Muscle layer of duodenum (tissue), 2 donors: ENCODE measurements around the gene HIGD1A.

Experiments
- H3K27ac ChIP-seq: one replicate; pipeline ENCODE4 v1.7.0; 2013; ENCODE audit warnings: mild to moderate bottlenecking, low read length
- H3K27me3 ChIP-seq: one replicate; pipeline ENCODE4 v1.7.0; 2013; ENCODE audit warnings: low read depth, mild to moderate bottlenecking, control low read depth, low read length
- H3K36me3 ChIP-seq, 2 donors: one replicate each; pipeline ENCODE4 v1.7.0; 2013; ENCODE audit warnings: low read length in 2 of 2, control low read depth in 1 of 2, mild to moderate bottlenecking in 1 of 2; ENCODE audit not compliant: insufficient read depth in 2 of 2, control insufficient read depth in 1 of 2
- H3K4me1 ChIP-seq, 2 donors: one replicate each; pipeline ENCODE4 v1.7.0; 2013; ENCODE audit warnings: low read length in 2 of 2, mild to moderate bottlenecking in 2 of 2, control low read depth in 1 of 2, moderate library complexity in 1 of 2; ENCODE audit not compliant: insufficient read depth in 2 of 2, control insufficient read depth in 1 of 2
- H3K4me3 ChIP-seq, 2 donors: one replicate each; pipeline ENCODE4 v1.7.0; 2013; ENCODE audit warnings: low read length in 2 of 2, low read depth in 1 of 2, mild to moderate bottlenecking in 1 of 2
- H3K9me3 ChIP-seq, 2 donors: one replicate each; pipeline ENCODE4 v1.7.0; 2013; ENCODE audit warnings: low read length in 2 of 2, control low read depth in 1 of 2, mild to moderate bottlenecking in 1 of 2; ENCODE audit not compliant: control insufficient read depth in 1 of 2
- donor health status: healthy.

Gene HIGD1A

DNA sequence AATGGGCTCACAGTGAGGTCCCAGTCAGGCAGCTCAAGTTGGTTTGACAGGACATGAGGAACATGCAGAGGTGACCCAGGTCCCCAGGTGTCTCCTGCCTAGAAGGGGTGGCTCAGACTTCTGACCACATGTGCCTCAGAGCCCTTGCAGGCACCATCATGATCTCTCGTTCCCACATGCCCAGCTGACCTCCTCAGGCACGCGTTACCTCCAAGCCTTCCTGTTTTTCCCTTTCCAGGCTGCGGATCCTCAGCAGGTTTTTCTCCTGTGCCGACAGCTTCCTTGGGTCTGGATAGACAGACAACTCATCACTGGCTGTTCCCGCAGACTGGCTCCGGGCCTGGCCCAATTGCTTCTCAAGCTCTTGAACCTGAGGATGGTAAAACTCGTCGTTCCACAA is 61.6 kb downstream of the HIGD1A start:
- H3K36me3 ChIP-seq: no peaks in the 10 kb centered on the region
- H3K27ac ChIP-seq: no peak overlapping the region
- H3K4me1 ChIP-seq: peaks cover 9 to 29% of the 10 kb centered on the region in 2 donors

DNA sequence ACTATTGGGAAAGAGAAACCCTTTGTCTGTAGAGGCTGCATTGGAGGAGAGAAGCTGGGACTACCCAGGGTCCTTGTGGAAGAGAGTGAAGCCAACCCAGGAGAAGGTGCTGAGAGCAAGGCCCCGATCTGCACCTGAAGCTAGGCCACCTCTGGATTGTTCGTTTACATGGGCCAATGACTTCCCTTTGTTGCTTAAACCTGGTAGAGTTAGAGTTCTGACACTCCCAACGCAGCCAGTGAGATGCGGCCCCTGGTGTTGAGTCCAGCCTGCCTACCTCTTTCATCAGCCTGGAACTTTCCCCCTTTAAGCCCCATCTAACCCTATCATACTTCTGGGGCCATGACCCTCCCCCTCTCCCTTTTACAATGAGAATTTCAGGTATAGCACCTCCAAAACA is 62.0 kb downstream of the HIGD1A start:
- H3K4me1 ChIP-seq: peaks cover 9 to 24% of the 10 kb centered on the region in 2 donors
- no peak overlapping the region for H3K27ac ChIP-seq

More for the DNA sequence above, 61.6 kb downstream of the HIGD1A start:
- no peak overlapping the region for H3K4me3 ChIP-seq
- H3K27me3 ChIP-seq: no peaks in the 10 kb centered on the region
- no peaks in the 10 kb centered on the region for H3K9me3 ChIP-seq

DNA sequence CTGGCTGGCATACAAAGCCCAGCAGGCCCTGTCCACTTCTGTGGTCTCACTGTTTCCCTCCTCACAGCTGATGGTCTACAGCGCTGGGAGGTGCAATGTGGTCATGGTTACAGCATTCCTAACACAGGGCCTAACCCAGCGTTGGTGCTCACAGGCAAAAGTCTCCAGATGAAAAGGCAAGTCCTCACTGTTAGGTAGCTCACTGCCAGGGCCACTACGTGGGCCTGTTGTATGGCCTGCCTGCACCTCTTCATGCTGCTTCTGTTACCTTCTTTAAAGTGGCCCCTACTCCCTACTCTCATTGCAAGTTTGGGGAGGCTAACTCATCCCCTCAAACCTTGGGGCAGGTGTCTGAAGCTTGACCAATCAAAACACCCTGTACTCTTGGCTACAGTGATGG is 62.5 kb downstream of the HIGD1A start:
- Histone ChIP-seq H3K4me1 (peaks cover 9 to 20% of the 10 kb centered on the region in 2 donors), H3K27me3 (no peaks in the 10 kb centered on the region), H3K27ac (no peak overlapping the region), H3K36me3 (no peaks in the 10 kb centered on the region), H3K9me3 (no peaks in the 10 kb centered on the region), H3K4me3 (no peak overlapping the region)

More for the DNA sequence above, 62.0 kb downstream of the HIGD1A start:
- no peaks in the 10 kb centered on the region for H3K36me3 ChIP-seq
- H3K9me3 ChIP-seq: no peaks in the 10 kb centered on the region
- no peak overlapping the region for H3K4me3 ChIP-seq
- no peaks in the 10 kb centered on the region for H3K27me3 ChIP-seq

DNA sequence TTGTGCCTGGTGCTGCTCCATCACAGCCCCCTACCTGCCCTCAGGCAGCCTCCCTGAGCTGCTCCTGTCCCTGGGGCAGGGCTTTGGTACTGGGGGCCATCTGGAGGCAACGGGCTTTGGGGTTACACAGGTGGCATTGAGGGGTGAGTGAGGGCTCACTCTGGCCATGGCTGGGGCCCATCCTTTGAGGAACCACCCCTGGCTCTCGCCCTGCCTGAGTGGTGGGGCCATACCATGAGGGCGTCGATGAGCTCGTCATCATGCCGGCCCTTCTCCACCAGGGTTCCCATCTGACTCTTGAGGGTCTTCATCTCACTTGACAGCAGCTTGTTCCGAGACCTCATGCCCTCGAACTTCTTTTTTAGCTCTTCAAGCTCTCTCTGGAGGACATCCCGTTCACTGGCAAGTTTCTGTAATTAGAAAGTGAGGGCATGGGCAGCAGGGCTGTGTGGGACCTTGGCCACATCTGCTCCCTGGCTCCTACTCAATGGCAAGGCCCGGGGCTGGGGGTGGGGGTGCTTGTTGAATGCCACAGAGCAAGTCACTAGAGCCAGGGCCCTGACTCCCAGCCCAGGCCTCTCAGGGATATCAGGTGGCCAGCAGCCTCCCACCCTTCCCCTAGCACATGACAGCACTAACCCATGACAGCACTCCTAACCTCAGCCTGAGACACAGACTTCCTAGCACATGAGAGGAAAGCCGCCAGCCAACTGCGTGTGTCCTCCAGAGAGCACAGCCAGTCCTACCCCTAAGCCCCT is 64.7 kb downstream of the HIGD1A start:
- Histone ChIP-seq H3K36me3 (no peaks in the 10 kb centered on the region), H3K4me3 (no peak overlapping the region), H3K9me3 (no peaks in the 10 kb centered on the region), H3K27me3 (no peaks in the 10 kb centered on the region), H3K4me1 (no peaks in the 10 kb centered on the region), H3K27ac (no peak overlapping the region)

DNA sequence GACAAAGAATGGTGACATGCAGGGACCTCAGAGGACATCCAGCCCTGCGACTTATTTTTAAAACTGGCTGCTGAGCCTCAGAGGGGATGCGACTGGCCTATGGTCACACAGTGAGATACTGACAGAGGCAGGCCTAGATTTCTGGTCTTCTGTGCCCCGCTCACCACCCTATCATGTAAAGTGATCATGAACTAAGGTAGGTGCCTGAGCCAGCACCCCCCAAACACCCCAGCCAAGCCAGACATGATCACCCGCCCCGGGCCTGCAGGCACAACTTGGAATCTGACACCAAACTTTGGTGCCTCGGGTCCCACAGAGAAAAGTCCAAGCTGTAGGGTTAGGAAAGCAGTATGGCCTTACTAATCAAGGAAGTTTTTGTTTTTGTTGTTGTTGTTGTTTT is 67.8 kb downstream of the HIGD1A start:
- H3K4me3 ChIP-seq: no peak overlapping the region
- H3K36me3 ChIP-seq: no peaks in the 10 kb centered on the region
- H3K27me3 ChIP-seq: no peaks in the 10 kb centered on the region
- no peak overlapping the region for H3K27ac ChIP-seq
- no peaks in the 10 kb centered on the region for H3K4me1 ChIP-seq
- no peaks in the 10 kb centered on the region for H3K9me3 ChIP-seq

DNA sequence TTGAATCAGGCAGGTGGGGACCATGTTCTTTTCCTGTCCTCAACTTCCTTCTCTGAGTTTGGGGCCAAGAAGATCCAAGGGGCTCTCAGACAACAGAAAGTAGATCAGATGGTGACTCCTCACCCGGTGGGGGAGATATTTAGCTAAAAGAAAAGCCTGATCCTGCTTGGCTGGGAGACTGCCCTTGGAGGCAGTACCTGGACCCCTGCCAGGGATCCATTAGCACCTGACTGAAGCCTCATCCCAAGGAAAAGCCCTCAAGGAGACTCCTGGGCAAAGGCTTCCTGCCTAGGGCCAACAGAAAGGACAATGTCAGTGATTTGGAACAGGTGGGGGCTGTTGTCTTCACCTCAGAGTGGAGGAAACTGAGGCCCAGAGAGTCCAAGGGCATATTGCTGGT is 68.2 kb downstream of the HIGD1A start:
- Histone ChIP-seq H3K27ac (no peak overlapping the region), H3K36me3 (no peaks in the 10 kb centered on the region), H3K4me3 (no peak overlapping the region), H3K9me3 (no peaks in the 10 kb centered on the region), H3K27me3 (no peaks in the 10 kb centered on the region), H3K4me1 (no peaks in the 10 kb centered on the region)

DNA sequence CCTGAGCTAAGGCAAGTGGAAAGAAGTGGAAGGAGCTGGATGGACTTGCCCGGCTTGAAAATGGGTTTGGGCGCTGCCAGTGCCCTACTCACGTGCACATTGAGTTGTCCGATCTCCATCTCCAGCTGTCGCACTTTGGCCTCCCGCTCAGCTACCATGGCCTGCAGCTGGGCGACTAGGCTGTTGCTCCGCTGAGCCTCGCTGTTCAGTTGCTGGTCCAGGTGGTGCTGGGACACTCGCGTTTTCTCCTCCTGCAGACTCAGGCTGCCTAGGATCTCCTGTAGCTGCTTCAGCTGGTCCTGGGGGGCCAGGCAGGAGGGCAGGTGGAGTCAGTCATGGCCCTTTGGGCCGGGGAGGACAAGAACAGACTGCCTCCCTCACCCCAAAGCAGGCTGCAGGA is 68.7 kb downstream of the HIGD1A start:
- Histone ChIP-seq H3K4me3 (no peak overlapping the region), H3K4me1 (no peaks in the 10 kb centered on the region), H3K27me3 (no peaks in the 10 kb centered on the region), H3K36me3 (no peaks in the 10 kb centered on the region), H3K27ac (no peak overlapping the region), H3K9me3 (no peaks in the 10 kb centered on the region)

DNA sequence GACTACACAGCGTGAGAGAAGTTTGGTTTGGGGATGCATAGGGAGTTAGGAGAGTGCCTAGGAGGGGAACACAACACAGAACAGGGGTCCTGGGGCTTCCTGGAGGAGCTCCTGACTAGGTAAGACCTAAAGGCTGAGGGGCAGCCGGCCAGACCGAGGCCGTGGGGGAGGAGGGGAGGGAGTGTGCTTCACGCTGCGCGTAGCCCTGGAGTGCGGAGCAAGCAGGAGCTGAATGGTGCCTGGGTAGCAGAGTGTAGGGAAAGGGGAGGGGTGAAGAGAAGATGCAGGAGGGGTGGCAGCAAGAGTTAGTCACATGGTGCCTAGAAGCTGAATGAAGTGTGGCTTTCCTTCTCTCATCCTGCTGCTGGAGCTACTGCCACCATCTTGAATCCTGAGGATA is 69.3 kb downstream of the HIGD1A start:
- Histone ChIP-seq H3K27ac (no peak overlapping the region), H3K36me3 (no peaks in the 10 kb centered on the region), H3K4me1 (no peaks in the 10 kb centered on the region), H3K9me3 (no peaks in the 10 kb centered on the region), H3K27me3 (no peaks in the 10 kb centered on the region), H3K4me3 (no peak overlapping the region)

DNA sequence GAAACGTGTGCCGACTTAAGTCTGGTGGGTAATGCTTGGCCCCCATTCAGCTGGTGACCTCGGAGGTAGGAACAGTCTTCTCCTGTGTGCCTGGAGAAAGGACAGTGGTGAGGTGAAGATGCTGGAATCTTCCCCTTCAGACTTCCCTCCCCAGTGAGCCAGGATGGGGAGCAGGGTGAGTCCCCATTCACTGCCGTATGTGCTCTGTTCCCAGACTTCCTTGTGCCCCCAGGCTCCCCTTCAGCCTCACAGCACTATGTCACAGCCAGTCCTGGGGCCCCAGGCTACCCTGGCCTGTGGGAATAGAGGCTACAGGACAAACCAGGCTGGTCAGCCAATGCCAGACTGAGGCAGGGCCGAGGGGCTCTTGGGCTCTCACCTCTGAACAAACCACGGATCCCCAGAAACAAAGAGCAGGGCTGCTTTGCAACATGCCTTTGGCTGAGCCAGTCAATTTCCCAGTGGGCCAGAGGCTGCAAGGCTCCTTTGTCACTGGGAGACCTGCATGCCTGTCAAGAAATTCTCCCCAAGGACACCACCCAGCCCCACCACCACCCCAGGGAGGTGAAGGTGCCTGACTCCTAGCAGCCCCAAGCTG is 69.9 kb downstream of the HIGD1A start:
- no peaks in the 10 kb centered on the region for H3K36me3 ChIP-seq
- H3K27me3 ChIP-seq: no peaks in the 10 kb centered on the region
- no peaks in the 10 kb centered on the region for H3K9me3 ChIP-seq
- no peak overlapping the region for H3K4me3 ChIP-seq
- no peak overlapping the region for H3K27ac ChIP-seq
- H3K4me1 ChIP-seq: no peaks in the 10 kb centered on the region

DNA sequence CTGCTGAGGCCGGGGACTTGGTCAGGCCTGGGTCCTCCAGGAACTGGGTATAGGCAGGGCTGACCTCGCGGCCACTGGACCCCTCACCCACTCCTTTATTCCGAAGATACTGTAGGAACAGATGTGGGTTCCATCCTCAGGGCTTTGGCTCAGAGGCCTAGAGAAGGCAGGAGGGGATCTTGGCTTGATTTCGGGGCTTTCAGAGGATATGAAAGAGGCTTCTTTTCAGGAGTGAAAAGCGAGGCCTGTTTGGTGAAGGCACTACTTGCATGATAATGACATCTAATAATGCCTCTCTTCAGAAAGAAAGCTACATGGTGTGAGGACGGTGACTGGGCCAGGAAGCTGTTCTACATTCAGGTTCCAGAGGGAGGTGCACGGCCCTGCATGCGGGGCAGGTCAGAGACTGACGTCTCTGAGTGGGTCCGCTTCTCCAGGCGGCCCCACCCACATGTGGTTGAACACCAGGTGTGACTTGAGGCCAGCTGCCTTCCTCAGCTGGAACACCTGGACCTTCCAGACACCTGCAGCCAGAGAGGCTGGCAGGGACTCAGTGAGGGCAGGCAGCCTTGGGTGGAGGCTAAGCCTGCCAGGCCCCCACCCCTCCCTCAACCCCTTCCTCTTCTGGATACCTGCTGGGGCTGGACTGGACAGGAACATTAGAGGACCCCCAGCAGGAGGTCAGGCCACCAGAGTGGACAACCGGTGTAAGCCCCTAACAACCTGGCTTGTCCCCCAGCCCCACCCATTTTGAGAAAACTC is 70.6 kb downstream of the HIGD1A start:
- H3K36me3 ChIP-seq: no peaks in the 10 kb centered on the region
- no peak overlapping the region for H3K27ac ChIP-seq
- H3K4me1 ChIP-seq: no peaks in the 10 kb centered on the region
- no peaks in the 10 kb centered on the region for H3K27me3 ChIP-seq
- no peaks in the 10 kb centered on the region for H3K9me3 ChIP-seq
- no peak overlapping the region for H3K4me3 ChIP-seq
